ENCODE results near the gene PDK4.
A peak's percentile ranks its signal among the peaks of the same experiment; 100 is the strongest.

The PDK4 gene

GRCh38 chr7:95622001-95622549 lies 25.8 kb upstream of the PDK4 start:
- Histone ChIP-seq H3K9me3 (ENCODE audit: control insufficient read depth in 1 of 2, low read length in 2 of 2) (no peaks in the 10 kb centered on the region), H3K4me1 (ENCODE audit: control insufficient read depth in 1 of 2, insufficient read depth in 2 of 2, low read length in 2 of 2) (peaks cover 0 to 11% of the 10 kb centered on the region in 2 donors), H3K36me3 (ENCODE audit: control insufficient read depth in 1 of 2, insufficient read depth in 2 of 2, low read length in 2 of 2) (no peaks in the 10 kb centered on the region), H3K27me3 (ENCODE audit: control insufficient read depth in 1 of 2, insufficient read depth in 2 of 2, low read length in 2 of 2) (no peaks in the 10 kb centered on the region), H3K9ac (ENCODE audit: low read depth in 1 of 2, low read length in 2 of 2) (no peak overlapping the region), H3K4me3 (ENCODE audit: low read depth in 1 of 2, low read length in 2 of 2) (no peak overlapping the region), H3K27ac (ENCODE audit: low read depth, low read length) (no peak overlapping the region)

- Histone ChIP-seq H3K27ac (ENCODE audit: low read depth, low read length) (no peak overlapping the region), H3K9me3 (ENCODE audit: control insufficient read depth in 1 of 2, low read length in 2 of 2) (no peaks in the 10 kb centered on the region)
These were observed 25.1 kb upstream of the PDK4 start for GRCh38 chr7:95621404-95621803.

DNA sequence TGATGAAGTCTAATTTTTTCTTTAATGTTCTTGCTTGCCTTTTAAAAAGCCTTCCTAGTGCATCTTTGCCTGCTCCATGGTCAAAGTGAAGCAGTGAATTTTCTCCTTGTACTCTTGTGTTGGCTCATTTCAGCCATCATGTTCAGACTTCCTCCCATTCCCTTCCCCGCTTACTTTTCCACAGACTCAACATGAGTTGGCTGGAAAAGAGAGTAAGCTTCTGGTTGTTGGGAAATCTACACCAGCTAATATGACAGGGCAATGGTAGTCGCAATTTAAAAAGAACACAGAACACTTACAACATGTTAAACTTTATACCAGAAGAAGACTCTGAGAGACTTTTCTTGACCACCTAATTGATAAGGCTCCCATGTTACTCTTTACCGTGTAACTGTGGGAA lies 24.3 kb upstream of the PDK4 start:
- H3K36me3 ChIP-seq (ENCODE audit: control insufficient read depth in 1 of 2, insufficient read depth in 2 of 2, low read length in 2 of 2) = no peaks in the 10 kb centered on the region
- peaks cover 0 to 11% of the 10 kb centered on the region in 2 donors for H3K4me1 ChIP-seq (ENCODE audit: control insufficient read depth in 1 of 2, insufficient read depth in 2 of 2, low read length in 2 of 2)
- H3K9ac ChIP-seq (ENCODE audit: low read depth in 1 of 2, low read length in 2 of 2) = no peak overlapping the region
- no peaks in the 10 kb centered on the region for H3K27me3 ChIP-seq (ENCODE audit: control insufficient read depth in 1 of 2, insufficient read depth in 2 of 2, low read length in 2 of 2)
- H3K9me3 ChIP-seq (ENCODE audit: control insufficient read depth in 1 of 2, low read length in 2 of 2) = no peaks in the 10 kb centered on the region
- no peak overlapping the region for H3K27ac ChIP-seq (ENCODE audit: low read depth, low read length)
- no peak overlapping the region for H3K4me3 ChIP-seq (ENCODE audit: low read depth in 1 of 2, low read length in 2 of 2)

More at GRCh38 chr7:95621404-95621803, 25.1 kb upstream of the PDK4 start:
- Histone ChIP-seq H3K9ac (ENCODE audit: low read depth in 1 of 2, low read length in 2 of 2) (no peak overlapping the region), H3K36me3 (ENCODE audit: control insufficient read depth in 1 of 2, insufficient read depth in 2 of 2, low read length in 2 of 2) (no peaks in the 10 kb centered on the region), H3K4me3 (ENCODE audit: low read depth in 1 of 2, low read length in 2 of 2) (no peak overlapping the region), H3K27me3 (ENCODE audit: control insufficient read depth in 1 of 2, insufficient read depth in 2 of 2, low read length in 2 of 2) (no peaks in the 10 kb centered on the region), H3K4me1 (ENCODE audit: control insufficient read depth in 1 of 2, insufficient read depth in 2 of 2, low read length in 2 of 2) (peaks cover 0 to 11% of the 10 kb centered on the region in 2 donors)

- no peak overlapping the region for H3K9ac ChIP-seq (ENCODE audit: low read depth in 1 of 2, low read length in 2 of 2)
- H3K4me3 ChIP-seq (ENCODE audit: low read depth in 1 of 2, low read length in 2 of 2) = no peak overlapping the region
- H3K27me3 ChIP-seq (ENCODE audit: control insufficient read depth in 1 of 2, insufficient read depth in 2 of 2, low read length in 2 of 2) = no peaks in the 10 kb centered on the region
- peaks cover 0 to 11% of the 10 kb centered on the region in 2 donors for H3K4me1 ChIP-seq (ENCODE audit: control insufficient read depth in 1 of 2, insufficient read depth in 2 of 2, low read length in 2 of 2)
- no peaks in the 10 kb centered on the region for H3K36me3 ChIP-seq (ENCODE audit: control insufficient read depth in 1 of 2, insufficient read depth in 2 of 2, low read length in 2 of 2)
- no peak overlapping the region for H3K27ac ChIP-seq (ENCODE audit: low read depth, low read length)
- peaks cover 0 to 3% of the 10 kb centered on the region in 2 donors for H3K9me3 ChIP-seq (ENCODE audit: control insufficient read depth in 1 of 2, low read length in 2 of 2)
These were observed 23.6 kb upstream of the PDK4 start for GRCh38 chr7:95619921-95620320.

GRCh38 chr7:95619517-95619916 lies 23.2 kb upstream of the PDK4 start:
- H3K4me3 ChIP-seq (ENCODE audit: low read depth in 1 of 2, low read length in 2 of 2) = no peak overlapping the region
- H3K27ac ChIP-seq (ENCODE audit: low read depth, low read length) = no peak overlapping the region
- no peak overlapping the region for H3K9ac ChIP-seq (ENCODE audit: low read depth in 1 of 2, low read length in 2 of 2)
- no peaks in the 10 kb centered on the region for H3K36me3 ChIP-seq (ENCODE audit: control insufficient read depth in 1 of 2, insufficient read depth in 2 of 2, low read length in 2 of 2)
- no peaks in the 10 kb centered on the region for H3K27me3 ChIP-seq (ENCODE audit: control insufficient read depth in 1 of 2, insufficient read depth in 2 of 2, low read length in 2 of 2)
- peaks cover 0 to 7% of the 10 kb centered on the region in 2 donors for H3K9me3 ChIP-seq (ENCODE audit: control insufficient read depth in 1 of 2, low read length in 2 of 2)
- peaks cover 0 to 11% of the 10 kb centered on the region in 2 donors for H3K4me1 ChIP-seq (ENCODE audit: control insufficient read depth in 1 of 2, insufficient read depth in 2 of 2, low read length in 2 of 2)

DNA sequence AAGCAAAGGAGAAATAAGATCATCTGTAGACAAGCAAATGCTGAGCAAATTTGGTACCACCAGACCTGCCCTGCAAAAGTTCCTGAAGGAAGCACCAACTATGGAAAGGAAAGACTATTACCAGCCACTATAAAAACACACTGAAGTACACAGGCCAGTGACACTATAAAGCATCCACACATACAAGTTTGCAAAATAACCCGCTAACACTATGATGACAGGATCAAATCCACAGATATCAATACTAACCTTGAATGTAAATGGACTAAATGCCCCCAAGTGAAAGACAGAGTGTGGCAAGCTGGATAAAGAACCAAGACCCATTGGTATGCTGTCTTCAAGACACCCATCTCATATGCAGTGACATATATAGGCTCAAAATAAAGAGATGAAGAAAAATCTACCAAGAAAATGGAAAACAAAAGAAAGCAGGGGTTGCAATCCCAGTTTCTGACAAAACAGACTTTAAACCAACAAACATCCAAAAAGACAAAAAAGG lies 18.2 kb upstream of the PDK4 start:
- no peaks in the 10 kb centered on the region for H3K27me3 ChIP-seq (ENCODE audit: control insufficient read depth in 1 of 2, insufficient read depth in 2 of 2, low read length in 2 of 2)
- H3K9ac ChIP-seq (ENCODE audit: low read depth in 1 of 2, low read length in 2 of 2) = no peak overlapping the region
- H3K4me3 ChIP-seq (ENCODE audit: low read depth in 1 of 2, low read length in 2 of 2) = no peak overlapping the region
- peaks cover 0 to 12% of the 10 kb centered on the region in 2 donors for H3K9me3 ChIP-seq (ENCODE audit: control insufficient read depth in 1 of 2, low read length in 2 of 2)
- H3K4me1 ChIP-seq (ENCODE audit: control insufficient read depth in 1 of 2, insufficient read depth in 2 of 2, low read length in 2 of 2) = peaks cover 11 to 22% of the 10 kb centered on the region in 2 donors
- H3K36me3 ChIP-seq (ENCODE audit: control insufficient read depth in 1 of 2, insufficient read depth in 2 of 2, low read length in 2 of 2) = no peaks in the 10 kb centered on the region
- no peak overlapping the region for H3K27ac ChIP-seq (ENCODE audit: low read depth, low read length)

GRCh38 chr7:95611224-95611623 lies 14.9 kb upstream of the PDK4 start:
- H3K9ac ChIP-seq (ENCODE audit: low read depth in 1 of 2, low read length in 2 of 2) = no peak overlapping the region
- peaks cover 0 to 12% of the 10 kb centered on the region in 2 donors for H3K9me3 ChIP-seq (ENCODE audit: control insufficient read depth in 1 of 2, low read length in 2 of 2)
- H3K4me1 ChIP-seq (ENCODE audit: control insufficient read depth in 1 of 2, insufficient read depth in 2 of 2, low read length in 2 of 2) = peaks cover 30 to 46% of the 10 kb centered on the region in 2 donors
- H3K27me3 ChIP-seq (ENCODE audit: control insufficient read depth in 1 of 2, insufficient read depth in 2 of 2, low read length in 2 of 2) = no peaks in the 10 kb centered on the region
- H3K4me3 ChIP-seq (ENCODE audit: low read depth in 1 of 2, low read length in 2 of 2) = no peak overlapping the region
- no peak overlapping the region for H3K27ac ChIP-seq (ENCODE audit: low read depth, low read length)
- H3K36me3 ChIP-seq (ENCODE audit: control insufficient read depth in 1 of 2, insufficient read depth in 2 of 2, low read length in 2 of 2) = no peaks in the 10 kb centered on the region

DNA sequence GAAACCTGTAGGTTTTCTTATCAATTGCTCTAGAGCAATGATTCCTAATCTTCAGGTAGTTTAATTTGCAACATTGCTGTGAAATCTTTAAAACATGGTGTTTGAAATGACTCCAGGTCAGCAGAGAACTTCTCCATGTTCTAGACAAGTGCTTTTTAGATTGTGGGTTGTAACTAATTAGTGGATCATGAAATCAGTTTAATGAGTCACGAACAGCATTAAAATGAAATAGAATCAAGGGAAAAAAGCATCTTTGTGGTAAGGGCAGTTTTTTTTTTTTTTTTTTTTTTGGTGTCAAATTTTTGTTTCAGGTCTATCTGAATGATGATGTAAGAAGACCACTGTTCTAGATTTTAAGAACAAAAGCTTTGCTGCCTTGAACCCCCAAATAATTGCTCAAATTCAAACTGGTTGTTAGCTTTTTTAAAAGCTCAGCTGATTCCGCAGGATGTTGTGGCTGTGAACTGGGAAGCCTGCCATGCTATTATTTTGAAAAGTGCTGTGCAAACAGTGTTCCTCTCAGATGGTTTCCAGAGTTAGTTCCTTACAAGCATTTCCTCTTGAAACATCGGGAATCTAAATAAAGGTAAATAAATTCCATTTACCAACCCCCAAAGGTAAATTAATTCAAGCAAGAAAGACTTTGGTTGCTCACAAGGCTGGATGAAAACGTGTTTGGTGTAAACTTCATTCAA lies 13.1 kb upstream of the PDK4 start:
- Histone ChIP-seq H3K4me3 (ENCODE audit: low read depth in 1 of 2, low read length in 2 of 2) (peak overlapping the region; percentile 32 to 37), H3K9ac (ENCODE audit: low read depth in 1 of 2, low read length in 2 of 2) (peak overlapping the region; percentile 34 to 67), H3K4me1 (ENCODE audit: control insufficient read depth in 1 of 2, insufficient read depth in 2 of 2, low read length in 2 of 2) (peaks cover 30 to 46% of the 10 kb centered on the region in 2 donors)

DNA sequence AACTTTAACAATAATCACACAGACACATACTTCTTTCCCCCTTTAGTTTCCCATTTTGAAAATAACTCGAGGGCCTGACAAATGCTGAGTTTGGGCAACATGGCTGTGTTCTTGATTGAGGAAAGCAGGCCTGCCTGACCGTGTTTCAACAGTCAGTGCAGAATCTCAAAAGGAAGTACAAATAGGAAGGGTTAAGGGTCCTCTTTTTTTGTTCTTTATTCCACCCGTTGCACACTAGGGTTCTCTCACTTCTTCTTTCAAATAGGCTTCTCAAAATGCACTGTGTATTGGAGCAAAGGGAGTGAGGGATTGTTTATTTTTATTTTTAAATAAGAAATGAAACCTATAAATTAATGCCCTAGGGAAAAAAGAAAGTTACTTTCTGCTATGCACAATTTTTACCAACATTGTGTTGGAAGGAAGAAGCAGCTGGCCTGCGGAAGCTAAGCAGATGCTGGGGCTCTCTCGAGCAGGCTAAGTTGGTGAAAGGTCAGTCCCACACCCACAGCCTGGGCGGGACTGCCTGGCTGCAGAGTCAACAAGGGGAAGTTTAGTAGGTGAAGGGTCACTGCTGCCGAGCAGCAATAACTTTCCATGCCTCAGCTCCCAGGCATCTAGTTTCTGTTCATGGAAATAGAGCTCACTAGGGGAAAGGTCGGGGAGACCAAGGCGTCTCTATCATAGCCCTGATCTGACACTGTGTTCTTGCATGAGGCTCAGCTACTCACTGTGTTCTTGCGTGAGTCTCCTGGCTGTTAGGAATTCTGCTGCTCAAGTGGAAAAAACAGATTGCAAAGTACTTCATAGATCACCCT lies 12.2 kb upstream of the PDK4 start:
- H3K27ac ChIP-seq (ENCODE audit: low read depth, low read length) = peak overlapping the region; percentile 91
- no peaks in the 10 kb centered on the region for H3K27me3 ChIP-seq (ENCODE audit: control insufficient read depth in 1 of 2, insufficient read depth in 2 of 2, low read length in 2 of 2)
- peak overlapping the region; percentile 54 to 67 for H3K9ac ChIP-seq (ENCODE audit: low read depth in 1 of 2, low read length in 2 of 2)
- H3K4me3 ChIP-seq (ENCODE audit: low read depth in 1 of 2, low read length in 2 of 2) = peak overlapping the region; percentile 17 to 32
- no peaks in the 10 kb centered on the region for H3K36me3 ChIP-seq (ENCODE audit: control insufficient read depth in 1 of 2, insufficient read depth in 2 of 2, low read length in 2 of 2)
- no peaks in the 10 kb centered on the region for H3K9me3 ChIP-seq (ENCODE audit: control insufficient read depth in 1 of 2, low read length in 2 of 2)
- peaks cover 30 to 46% of the 10 kb centered on the region in 2 donors for H3K4me1 ChIP-seq (ENCODE audit: control insufficient read depth in 1 of 2, insufficient read depth in 2 of 2, low read length in 2 of 2)

More for the DNA sequence above, 13.1 kb upstream of the PDK4 start:
- Histone ChIP-seq H3K9me3 (ENCODE audit: control insufficient read depth in 1 of 2, low read length in 2 of 2) (peaks cover 0 to 4% of the 10 kb centered on the region in 2 donors), H3K27ac (ENCODE audit: low read depth, low read length) (peak overlapping the region; percentile 91), H3K36me3 (ENCODE audit: control insufficient read depth in 1 of 2, insufficient read depth in 2 of 2, low read length in 2 of 2) (no peaks in the 10 kb centered on the region), H3K27me3 (ENCODE audit: control insufficient read depth in 1 of 2, insufficient read depth in 2 of 2, low read length in 2 of 2) (no peaks in the 10 kb centered on the region)

GRCh38 chr7:95607561-95607960 lies 11.2 kb upstream of the PDK4 start:
- H3K27ac ChIP-seq (ENCODE audit: low read depth, low read length) = peak overlapping the region; percentile 91
- no peaks in the 10 kb centered on the region for H3K9me3 ChIP-seq (ENCODE audit: control insufficient read depth in 1 of 2, low read length in 2 of 2)
- no peaks in the 10 kb centered on the region for H3K36me3 ChIP-seq (ENCODE audit: control insufficient read depth in 1 of 2, insufficient read depth in 2 of 2, low read length in 2 of 2)
- peaks cover 33 to 46% of the 10 kb centered on the region in 2 donors for H3K4me1 ChIP-seq (ENCODE audit: control insufficient read depth in 1 of 2, insufficient read depth in 2 of 2, low read length in 2 of 2)
- H3K9ac ChIP-seq (ENCODE audit: low read depth in 1 of 2, low read length in 2 of 2) = peak overlapping the region; percentile 52 to 54
- H3K4me3 ChIP-seq (ENCODE audit: low read depth in 1 of 2, low read length in 2 of 2) = peak overlapping the region in 1 of 2 donors; percentile 19
- no peaks in the 10 kb centered on the region for H3K27me3 ChIP-seq (ENCODE audit: control insufficient read depth in 1 of 2, insufficient read depth in 2 of 2, low read length in 2 of 2)

All from duodenal mucosa (tissue), 2 donors.